NCI-H748 (cell line): ENCODE data around the gene CACUL1.
"Not testable (repeated sequence)": the region's sequence is repeated elsewhere in the genome, so short reads cannot be mapped to it uniquely, and the experiment has no call there.

ENCODE experiments used
- DNase-seq: peaks from one replicate; lab custom pipeline; 2025; ENCODE audit not compliant: unreplicated experiment; lab: John Stamatoyannopoulos, UW

The CACUL1 gene

GRCh38 chr10:118754556-118755423, at the start of gene CACUL1:
TSS of gene CACUL1 (minus strand) at chr10:118754970. CDS start at chr10:118754762, 208 bp downstream.
- peak; percentile 99 for DNase-seq

DNA sequence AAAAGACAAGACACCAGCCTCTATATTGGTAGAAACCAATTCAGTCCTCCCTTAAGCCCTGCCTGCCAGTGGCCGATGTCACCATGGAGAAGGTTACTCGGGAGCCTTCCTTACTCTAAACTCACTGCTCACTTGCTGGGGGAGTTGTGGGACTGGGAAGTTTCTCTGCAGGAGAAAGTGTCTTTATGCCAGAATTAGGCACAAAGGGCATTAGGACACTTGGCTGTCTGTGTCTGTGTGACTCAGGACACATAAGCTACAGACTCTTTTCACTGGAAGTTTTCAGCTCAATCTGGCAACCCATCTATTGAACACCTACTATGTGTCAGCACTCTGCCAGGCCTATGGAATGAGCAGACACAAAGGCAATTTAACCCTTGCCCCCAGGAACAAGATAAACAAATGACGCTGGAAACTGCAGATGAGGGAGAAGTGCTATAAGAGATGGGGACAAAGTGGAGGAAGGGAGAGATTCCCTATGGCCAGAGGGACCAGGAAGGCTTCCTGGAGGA, 49.5 kb upstream of the CACUL1 start:
- DNase-seq, result no peak

DNA sequence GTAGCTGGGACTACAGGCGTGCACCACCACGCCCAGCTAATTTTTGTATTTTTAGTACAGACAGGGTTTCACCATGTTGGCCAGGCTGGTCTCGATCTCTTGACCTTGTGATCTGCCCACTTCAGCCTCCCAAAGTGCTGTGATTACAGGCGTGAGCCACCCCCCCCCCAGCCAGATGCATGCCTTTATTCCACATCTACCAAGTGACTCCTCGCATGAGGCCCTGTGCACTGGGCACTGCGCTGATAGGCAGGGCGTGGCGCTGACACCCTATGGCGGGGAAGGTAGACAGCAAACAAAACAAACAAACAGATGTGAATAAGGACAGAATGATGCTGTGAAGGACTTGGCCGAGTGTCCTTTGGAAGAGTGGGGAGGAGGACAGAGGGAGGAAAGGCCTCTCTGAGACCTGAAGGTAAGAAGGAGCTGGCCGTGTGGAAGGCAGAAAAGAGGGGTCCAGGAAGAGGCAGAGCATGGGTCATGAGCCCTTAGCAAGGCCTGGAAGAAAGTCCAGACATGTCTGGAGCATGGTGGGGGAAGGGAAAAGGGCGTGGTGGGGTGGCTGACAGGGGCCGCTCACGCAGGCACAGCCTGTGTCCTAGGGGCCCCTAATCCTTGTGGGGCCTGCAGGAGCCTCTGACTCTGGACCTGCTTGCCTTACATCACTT, 47.5 kb upstream of the CACUL1 start:
- DNase-seq, result peak; percentile 6

DNA sequence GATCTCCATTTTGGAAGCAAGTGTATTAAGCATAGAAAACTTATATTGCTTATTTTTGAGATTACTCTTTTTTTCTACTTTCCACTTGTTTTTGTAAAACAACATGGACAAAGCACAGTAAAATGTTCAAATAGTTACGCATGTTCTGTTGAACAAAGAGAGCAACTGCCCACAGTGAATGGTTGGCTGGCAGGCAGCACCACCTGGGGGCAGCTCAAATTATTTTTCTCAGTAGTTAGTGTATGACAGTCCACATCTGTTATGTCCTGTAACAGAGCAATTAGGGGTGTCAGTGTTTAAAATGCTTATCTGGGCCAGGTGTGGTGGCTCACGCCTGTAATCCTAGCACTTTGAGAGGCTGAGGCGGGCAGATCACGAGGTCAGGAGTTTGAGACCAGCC, 46.1 kb upstream of the CACUL1 start:
- peak; percentile 19 for DNase-seq

DNA sequence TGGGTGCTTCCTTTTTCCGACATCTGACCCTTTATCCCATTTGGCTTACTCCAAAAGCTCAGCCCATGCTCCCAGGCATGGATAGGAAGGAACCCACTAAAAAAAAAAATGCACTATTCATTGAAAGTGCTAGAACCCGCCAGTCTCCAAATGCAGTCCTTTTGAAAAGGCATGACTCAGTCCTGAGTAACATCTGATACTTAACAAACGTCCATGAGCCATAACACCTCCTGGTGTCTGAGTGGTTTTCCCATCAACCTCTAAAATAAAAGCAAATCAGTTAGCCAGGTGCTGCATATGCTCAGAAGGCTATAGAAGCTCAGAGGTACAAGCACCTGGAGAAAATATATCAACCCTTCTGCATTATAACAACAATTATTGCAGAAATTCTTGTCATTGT, 45.0 kb upstream of the CACUL1 start:
- DNase-seq, result no peak

- no peak for DNase-seq
These were observed 43.5 kb upstream of the CACUL1 start for GRCh38 chr10:118798231-118798662.

DNA sequence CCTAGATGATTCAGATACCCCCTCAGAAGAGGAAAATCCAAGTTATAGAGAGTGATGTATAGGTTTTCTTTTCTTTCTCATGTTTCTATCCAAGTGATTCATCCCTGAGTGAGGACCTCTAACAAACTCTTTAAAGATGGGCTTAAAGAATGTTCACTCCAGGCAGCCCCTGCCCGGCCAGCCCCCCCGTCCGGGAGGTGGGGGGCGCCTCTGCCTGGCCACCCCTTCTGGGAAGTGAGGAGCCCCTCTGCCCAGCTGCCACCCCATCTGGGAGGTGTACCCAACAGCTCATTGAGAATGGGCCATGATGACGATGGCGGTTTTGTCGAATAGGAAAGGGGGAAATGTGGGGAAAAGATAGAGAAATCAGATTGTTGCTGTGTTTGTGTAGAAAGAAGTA, 40.2 kb upstream of the CACUL1 start:
- DNase-seq, result not testable (repeated sequence)

- DNase-seq, result no peak
These were observed 38.8 kb upstream of the CACUL1 start for GRCh38 chr10:118793545-118793944.

DNA sequence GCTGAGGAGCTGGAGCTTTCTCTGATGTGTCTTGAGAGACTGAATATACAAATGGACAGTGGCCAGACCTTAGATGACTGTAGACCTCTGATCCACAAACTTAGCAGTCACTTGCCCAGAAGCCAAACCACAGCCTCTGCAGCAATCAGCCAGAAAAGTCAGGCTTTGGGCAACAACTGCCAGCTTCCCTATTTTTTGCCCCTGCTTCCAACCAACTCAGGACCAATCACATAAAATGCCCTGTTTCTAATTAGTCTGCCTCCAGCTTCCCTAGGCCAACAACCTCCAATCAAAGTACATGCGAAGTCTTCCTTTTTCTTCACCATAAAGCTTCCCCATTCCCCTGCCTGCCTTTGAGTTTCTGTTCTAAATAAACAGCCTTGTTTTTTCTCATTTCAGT, 37.8 kb upstream of the CACUL1 start:
- no peak for DNase-seq

- DNase-seq, result no peak
These were observed 35.3 kb upstream of the CACUL1 start for GRCh38 chr10:118790058-118790457.

DNA sequence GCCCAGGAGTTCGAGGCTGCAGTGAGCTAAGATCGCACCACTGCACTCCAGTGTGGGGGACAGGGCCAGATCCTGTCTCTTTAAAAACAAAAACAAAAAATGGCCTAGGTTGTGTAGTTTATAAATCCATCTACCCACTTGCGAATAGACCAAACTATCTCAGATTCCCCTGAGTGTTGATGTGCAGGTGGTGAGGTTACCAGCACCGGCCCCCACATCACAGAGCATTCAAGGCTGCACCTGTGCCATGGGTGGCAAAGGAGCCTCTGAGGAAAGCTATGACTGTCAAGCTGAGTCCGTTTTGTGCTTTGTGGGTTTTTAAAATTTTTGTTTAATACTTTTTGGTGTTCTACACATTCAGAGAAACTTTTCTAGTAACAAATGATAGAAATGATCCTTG, 30.8 kb upstream of the CACUL1 start:
- DNase-seq, result no peak

GRCh38 chr10:118783776-118784545, 29.2 kb upstream of the CACUL1 start:
- no peak for DNase-seq

GRCh38 chr10:118782916-118783465, 28.2 kb upstream of the CACUL1 start:
- DNase-seq, result not testable (repeated sequence)

DNA sequence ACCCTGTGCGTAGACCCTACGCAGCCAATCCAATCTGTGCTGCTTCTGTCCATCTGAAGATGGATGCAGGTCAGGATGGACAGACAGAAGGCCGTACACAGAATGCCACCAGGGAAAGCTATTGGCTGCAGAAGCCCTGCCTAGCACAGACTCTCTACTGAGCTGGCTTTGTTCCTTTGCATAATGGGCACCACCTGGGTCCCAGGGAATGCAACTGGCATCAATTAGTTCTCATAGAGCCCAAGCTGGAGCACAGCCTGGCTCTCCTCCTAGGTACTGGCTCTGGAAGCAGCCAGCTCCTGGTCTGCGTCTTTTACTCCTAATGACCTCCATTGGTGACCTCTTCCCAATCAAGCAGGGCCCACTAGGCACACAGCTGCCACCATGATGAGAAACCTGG, 26.8 kb upstream of the CACUL1 start:
- DNase-seq, result no peak

- no peak for DNase-seq
These were observed 24.0 kb upstream of the CACUL1 start for GRCh38 chr10:118778727-118779126.

GRCh38 chr10:118776960-118777359, 22.2 kb upstream of the CACUL1 start:
- DNase-seq, result no peak

GRCh38 chr10:118776033-118776432, 21.3 kb upstream of the CACUL1 start:
- no peak for DNase-seq

GRCh38 chr10:118775478-118775877, 20.7 kb upstream of the CACUL1 start:
- DNase-seq, result no peak

- no peak for DNase-seq
These were observed 18.3 kb upstream of the CACUL1 start for GRCh38 chr10:118773041-118773440.

DNA sequence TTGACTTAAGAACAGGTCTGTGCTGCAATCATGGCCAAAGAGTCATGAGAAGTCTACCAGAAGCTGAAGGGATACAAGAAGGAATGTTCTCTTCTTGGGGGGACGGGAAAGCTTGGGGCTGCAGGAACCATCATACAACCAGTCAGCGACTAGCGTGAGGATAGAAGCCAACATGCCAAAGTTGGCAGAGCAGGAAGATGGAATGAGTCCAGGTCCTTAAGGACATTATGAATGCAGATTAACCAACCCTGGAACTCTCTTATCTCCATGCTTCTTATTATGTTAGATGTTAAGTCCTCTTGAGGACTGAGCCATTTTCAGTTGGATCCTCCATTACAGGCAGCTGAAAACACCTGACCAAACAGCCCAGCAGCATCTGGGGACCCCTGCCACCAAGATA, 17.2 kb upstream of the CACUL1 start:
- DNase-seq, result no peak
